ENCODE measurements around the gene CELSR1. TPM values are rescaled to one million over a fixed set of nuclear protein-coding genes. Genes with fewer than 3 reads are reported as not detected.
A peak's percentile ranks its signal among the peaks of the same experiment; 100 is the strongest.

CELSR1 gene
- total and polyA plus RNA-seq, 2 of the 13 experiments (the other 11 are each of a cell fraction or from before 2014, with no cell fraction given): 0.78 to 1.8 TPM

DNA sequence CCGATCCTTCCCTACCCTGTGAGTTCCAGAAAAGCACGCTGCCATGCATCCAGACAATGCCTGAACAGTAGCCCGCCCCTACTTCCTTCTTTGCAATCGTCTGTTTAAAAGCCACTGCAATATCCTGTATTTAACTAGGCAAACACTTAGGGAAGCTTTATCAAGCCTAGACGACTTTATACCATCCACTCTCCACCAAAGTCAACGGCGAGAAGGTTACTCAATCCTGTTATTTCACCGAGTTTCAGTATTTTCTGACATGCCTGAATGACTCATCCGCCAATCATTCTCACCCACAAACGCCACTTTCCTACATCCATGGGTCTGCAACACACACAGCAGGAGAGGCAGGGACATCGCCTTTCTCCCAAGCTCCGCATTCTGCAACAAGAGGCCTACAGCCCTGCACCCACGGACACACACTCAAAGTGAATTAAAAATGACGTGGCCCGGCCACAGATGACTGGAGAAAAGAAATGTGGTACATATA is 9.3 kb downstream of the CELSR1 start (continued):
- TF ChIP-seq ZNF142 (CRISPR knock-in tag; IDR thresholded peaks at IDR 0.05) (0 out of 2 replicates have a peak, but pooled peaks have one; percentile 25), ZNF430 (CRISPR knock-in tag; IDR thresholded peaks at IDR 0.05) (no peak), ONECUT2 (CRISPR knock-in tag; IDR thresholded peaks at IDR 0.05) (no peak), NR2F6 (IDR thresholded peaks at IDR 0.05) (peak; percentile 36), NR2F6 (CRISPR knock-in tag; IDR thresholded peaks at IDR 0.05) (peak; percentile 52; the same call in 1 of the 2 replicates), CEBPB (IDR thresholded peaks at IDR 0.05; ENCODE audit: borderline replicate concordance, low read depth, low read length) (peak; percentile 87), ZSCAN29 (CRISPR knock-in tag; conservative IDR thresholded peaks at IDR 0.05) (peak; percentile 84; the same call in 1 of the 2 replicates), ERF (CRISPR knock-in tag; IDR thresholded peaks at IDR 0.05) (peak; percentile 57; the same call in 1 of the 2 replicates), FOXP4 (CRISPR knock-in tag; IDR thresholded peaks at IDR 0.05) (peak; percentile 81), PLSCR1 (CRISPR knock-in tag; IDR thresholded peaks at IDR 0.05; ENCODE audit: borderline replicate concordance) (no peak), SMARCE1 (IDR thresholded peaks at IDR 0.05; ENCODE audit: borderline replicate concordance) (no peak), DMAP1 (CRISPR knock-in tag; IDR thresholded peaks at IDR 0.05) (no peak)
- TF ChIP-seq, protein P1, sequence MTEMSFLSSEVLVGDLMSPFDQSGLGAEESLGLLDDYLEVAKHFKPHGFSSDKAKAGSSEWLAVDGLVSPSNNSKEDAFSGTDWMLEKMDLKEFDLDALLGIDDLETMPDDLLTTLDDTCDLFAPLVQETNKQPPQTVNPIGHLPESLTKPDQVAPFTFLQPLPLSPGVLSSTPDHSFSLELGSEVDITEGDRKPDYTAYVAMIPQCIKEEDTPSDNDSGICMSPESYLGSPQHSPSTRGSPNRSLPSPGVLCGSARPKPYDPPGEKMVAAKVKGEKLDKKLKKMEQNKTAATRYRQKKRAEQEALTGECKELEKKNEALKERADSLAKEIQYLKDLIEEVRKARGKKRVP (CRISPR knock-in tag; IDR thresholded peaks at IDR 0.05): peak in 1 of 2 experiments; percentile 92; a peak in 1 of 4 replicates
- TF ChIP-seq, protein P2, sequence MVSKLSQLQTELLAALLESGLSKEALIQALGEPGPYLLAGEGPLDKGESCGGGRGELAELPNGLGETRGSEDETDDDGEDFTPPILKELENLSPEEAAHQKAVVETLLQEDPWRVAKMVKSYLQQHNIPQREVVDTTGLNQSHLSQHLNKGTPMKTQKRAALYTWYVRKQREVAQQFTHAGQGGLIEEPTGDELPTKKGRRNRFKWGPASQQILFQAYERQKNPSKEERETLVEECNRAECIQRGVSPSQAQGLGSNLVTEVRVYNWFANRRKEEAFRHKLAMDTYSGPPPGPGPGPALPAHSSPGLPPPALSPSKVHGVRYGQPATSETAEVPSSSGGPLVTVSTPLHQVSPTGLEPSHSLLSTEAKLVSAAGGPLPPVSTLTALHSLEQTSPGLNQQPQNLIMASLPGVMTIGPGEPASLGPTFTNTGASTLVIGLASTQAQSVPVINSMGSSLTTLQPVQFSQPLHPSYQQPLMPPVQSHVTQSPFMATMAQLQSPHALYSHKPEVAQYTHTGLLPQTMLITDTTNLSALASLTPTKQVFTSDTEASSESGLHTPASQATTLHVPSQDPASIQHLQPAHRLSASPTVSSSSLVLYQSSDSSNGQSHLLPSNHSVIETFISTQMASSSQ (IDR thresholded peaks at IDR 0.05; ENCODE audit: low read depth): no peak
- TF ChIP-seq, protein P2 (CRISPR knock-in tag; IDR thresholded peaks at IDR 0.05; ENCODE audit: borderline replicate concordance): peak; percentile 30; the same call in 1 of the 2 replicates
